HG03521 (cell line): ENCODE measurements around the gene ELP1.

Source experiments
- ATAC-seq: cut with Tn5 transposase; IDR thresholded peaks from one replicate; pipeline ENCODE4 v1.9.1; 2021; ENCODE audit warnings: mild to moderate bottlenecking, moderate library complexity; ENCODE audit not compliant: unreplicated experiment

The ELP1 gene

GRCh38 chr9:108832179-108832500, 101.8 kb downstream of the ELP1 start:
- ATAC-seq = no peak

- no peak for ATAC-seq
Observed at GRCh38 chr9:108831496-108832178, 102.3 kb downstream of the ELP1 start.

- ATAC-seq = no peak
Observed at GRCh38 chr9:108830272-108830671, 103.7 kb downstream of the ELP1 start.

- no peak for ATAC-seq
Observed at GRCh38 chr9:108823829-108824228, 110.1 kb downstream of the ELP1 start.
